ENCODE data around the gene CRY2.
"Not testable (repeated sequence)": the region's sequence is repeated elsewhere in the genome, so short reads cannot be mapped to it uniquely, and the experiment has no call there.

The CRY2 gene

GRCh38 chr11:45811571-45812290, 35.5 kb upstream of the CRY2 start:
- DNase-seq = no peak

- no peak for DNase-seq
These were observed 34.4 kb upstream of the CRY2 start for GRCh38 chr11:45812581-45813548.

GRCh38 chr11:45815747-45816146, 31.5 kb upstream of the CRY2 start:
- DNase-seq = no peak

GRCh38 chr11:45816614-45817013, 30.7 kb upstream of the CRY2 start:
- DNase-seq = no peak

GRCh38 chr11:45817191-45817590, 30.1 kb upstream of the CRY2 start:
- no peak for DNase-seq

GRCh38 chr11:45818961-45819605, 28.2 kb upstream of the CRY2 start:
- DNase-seq = no peak

- no peak for DNase-seq
These were observed 26.9 kb upstream of the CRY2 start for GRCh38 chr11:45820211-45820857.

GRCh38 chr11:45826492-45826891, 20.8 kb upstream of the CRY2 start:
- not testable (repeated sequence) for DNase-seq

- DNase-seq = no peak
These were observed 20.2 kb upstream of the CRY2 start for GRCh38 chr11:45827123-45827522.

GRCh38 chr11:45828996-45829395, 18.3 kb upstream of the CRY2 start:
- DNase-seq = no peak

- DNase-seq = no peak
These were observed 16.7 kb upstream of the CRY2 start for GRCh38 chr11:45830596-45830995.

- no peak for DNase-seq
These were observed 14.3 kb upstream of the CRY2 start for GRCh38 chr11:45832811-45833441.

GRCh38 chr11:45833761-45834160, 13.5 kb upstream of the CRY2 start:
- DNase-seq = no peak

GRCh38 chr11:45834298-45834756, 12.9 kb upstream of the CRY2 start:
- no peak for DNase-seq

GRCh38 chr11:45839204-45839603, 8.1 kb upstream of the CRY2 start:
- DNase-seq = no peak

- not testable (repeated sequence) for DNase-seq
These were observed 7.0 kb upstream of the CRY2 start for GRCh38 chr11:45840251-45840650.

GRCh38 chr11:45843158-45843924, 3.9 kb upstream of the CRY2 start:
- DNase-seq = peak; percentile 77

GRCh38 chr11:45844822-45845578, 2.3 kb upstream of the CRY2 start:
- DNase-seq = no peak

GRCh38 chr11:45846174-45846675, 1.1 kb upstream of the CRY2 start:
- no peak for DNase-seq

- peak; percentile 10 for DNase-seq
These were observed 639 bp downstream of the CRY2 start for GRCh38 chr11:45847911-45848316.

All from activated CD4-positive, alpha-beta T cell treated with anti-CD3 and anti-CD28 coated beads for 1 hour (primary cell).